HUES64 (cell line): Measurements from ENCODE around the gene SLC35C1.
A peak's percentile ranks its signal among the peaks of the same experiment; 100 is the strongest.

Source experiments
- H3K27ac ChIP-seq: 2 replicates; pipeline ENCODE4 v1.7.0; 2013; ENCODE audit warnings: low read depth, low read length, inconsistent platforms
- H3K27me3 ChIP-seq: 2 replicates; pipeline ENCODE4 v1.6.1; 2013; ENCODE audit warnings: mild to moderate bottlenecking, low read length; ENCODE audit not compliant: insufficient read depth
- H3K36me3 ChIP-seq: 2 replicates; pipeline ENCODE4 v1.6.1; 2013; ENCODE audit warnings: mild to moderate bottlenecking, low read length; ENCODE audit not compliant: insufficient read depth
- H3K4me1 ChIP-seq: 2 replicates; pipeline ENCODE4 v1.6.1; 2013; ENCODE audit warnings: mild to moderate bottlenecking, low read length, moderate library complexity; ENCODE audit not compliant: insufficient read depth
- H3K4me3 ChIP-seq: 2 replicates; pipeline ENCODE4 v1.5.1; 2013; ENCODE audit warnings: mild to moderate bottlenecking, low read length, moderate library complexity
- H3K9ac ChIP-seq: 2 replicates; pipeline ENCODE4 v1.6.1; 2013; ENCODE audit warnings: mild to moderate bottlenecking, low read depth, low read length
- H3K9me3 ChIP-seq: 2 replicates; pipeline ENCODE4 v1.6.1; 2013; ENCODE audit warnings: low read depth, low read length; ENCODE audit not compliant: insufficient read depth
- WGBS: fragments of 150-250, 120-280 bp; methylation state at CpG from one replicate; pipeline ENCODE4 v1.1.7; 2013; ENCODE audit warnings: missing lambda C conversion rate; 5-methylcytosine and 5-hydroxymethylcytosine counted together

Gene SLC35C1

DNA sequence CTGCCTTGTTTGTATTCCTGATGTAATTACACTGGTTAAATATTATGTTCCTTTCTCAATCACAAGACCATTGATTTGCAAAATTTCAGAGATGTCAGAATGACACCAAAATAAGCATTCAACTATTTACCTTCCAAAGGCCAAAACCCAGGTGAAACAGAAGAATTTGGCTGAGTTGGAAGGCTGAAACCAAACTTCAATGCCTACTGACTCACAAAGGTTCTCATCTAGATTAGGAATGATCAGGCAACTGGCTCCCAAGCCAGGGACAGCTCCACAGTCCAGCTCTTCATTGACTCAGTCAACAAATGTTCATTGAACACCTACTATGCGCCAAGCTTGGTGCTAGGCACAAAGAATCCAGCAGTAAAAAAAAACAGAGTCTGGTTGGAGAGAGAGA lies 13.4 kb upstream of the SLC35C1 start:
- H3K9ac ChIP-seq: no peak overlapping the region
- H3K36me3 ChIP-seq: no peaks in the 10 kb centered on the region
- no peak overlapping the region for H3K27ac ChIP-seq
- WGBS: 80% methylated on average over 1 of the region's 1 CpG
- no peak overlapping the region for H3K4me3 ChIP-seq
- H3K9me3 ChIP-seq: no peaks in the 10 kb centered on the region
- H3K27me3 ChIP-seq: no peaks in the 10 kb centered on the region
- no peaks in the 10 kb centered on the region for H3K4me1 ChIP-seq

DNA sequence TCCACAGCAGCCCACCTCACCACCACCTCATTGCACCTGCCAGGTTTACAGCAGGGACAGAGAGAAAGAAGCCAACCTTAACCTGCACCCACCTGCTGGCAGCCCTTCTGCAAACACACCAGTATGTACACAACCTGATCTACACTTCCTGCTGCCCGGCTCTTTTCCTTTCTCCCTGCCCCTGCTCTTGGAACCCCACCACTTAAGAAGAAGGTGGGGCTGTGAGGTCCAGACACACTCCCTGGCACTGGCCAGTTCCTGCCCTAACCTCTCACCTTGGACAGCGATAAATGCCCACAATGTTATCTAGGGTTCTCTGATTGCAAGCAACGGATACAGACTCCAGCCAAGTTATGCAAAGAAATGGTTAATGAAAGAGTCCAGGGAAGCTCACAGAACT lies 10.8 kb upstream of the SLC35C1 start:
- WGBS: 79% methylated on average over 3 of the region's 3 CpGs
- H3K27ac ChIP-seq: no peak overlapping the region
- no peaks in the 10 kb centered on the region for H3K4me1 ChIP-seq
- no peak overlapping the region for H3K4me3 ChIP-seq
- H3K9me3 ChIP-seq: no peaks in the 10 kb centered on the region
- H3K27me3 ChIP-seq: no peaks in the 10 kb centered on the region
- no peak overlapping the region for H3K9ac ChIP-seq
- H3K36me3 ChIP-seq: no peaks in the 10 kb centered on the region

DNA sequence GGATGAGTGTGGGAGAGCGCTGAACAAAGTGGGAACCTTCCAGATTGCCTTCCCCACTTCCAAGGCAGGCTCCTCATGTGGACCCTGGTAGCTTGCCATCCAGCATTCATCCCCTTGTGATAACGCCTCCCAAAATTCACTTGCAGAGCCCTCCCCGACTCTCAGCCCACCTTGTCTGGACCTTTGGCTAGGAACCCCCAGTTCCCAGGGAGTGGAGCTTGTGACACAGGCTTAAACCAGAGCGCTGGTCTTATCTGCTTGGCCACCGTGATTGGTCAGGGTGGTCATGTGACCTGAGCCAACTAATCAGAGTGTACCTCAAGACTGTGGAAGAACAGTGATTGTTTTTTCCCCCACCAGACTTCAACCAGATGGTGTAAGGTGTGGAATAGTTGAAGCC lies 9.6 kb upstream of the SLC35C1 start:
- no peaks in the 10 kb centered on the region for H3K36me3 ChIP-seq
- WGBS: 90% methylated on average over 4 of the region's 5 CpGs
- H3K9ac ChIP-seq: no peak overlapping the region
- H3K4me3 ChIP-seq: no peak overlapping the region
- no peaks in the 10 kb centered on the region for H3K27me3 ChIP-seq
- no peaks in the 10 kb centered on the region for H3K9me3 ChIP-seq
- H3K27ac ChIP-seq: no peak overlapping the region
- no peaks in the 10 kb centered on the region for H3K4me1 ChIP-seq

DNA sequence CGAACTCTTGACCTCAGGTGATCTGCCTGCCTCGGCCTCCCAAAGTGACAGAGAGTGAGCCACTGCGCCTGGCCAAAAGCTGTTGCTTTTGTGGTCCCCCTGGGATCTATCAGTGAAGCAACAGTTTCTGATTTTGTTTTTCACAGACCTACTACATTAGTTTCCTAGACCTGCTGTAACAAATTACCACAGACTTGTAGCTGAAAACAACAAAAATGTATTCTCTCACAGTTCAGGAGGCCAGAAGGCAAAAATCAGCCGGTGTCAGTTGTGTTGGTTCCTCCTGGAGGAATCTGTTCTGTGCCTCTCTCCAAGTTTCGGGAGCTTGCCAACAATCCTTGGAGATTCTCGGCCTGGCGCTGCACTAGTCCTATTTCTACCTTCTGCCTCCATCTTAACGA lies 8.5 kb upstream of the SLC35C1 start:
- Histone ChIP-seq H3K36me3 (no peaks in the 10 kb centered on the region), H3K27me3 (no peaks in the 10 kb centered on the region), H3K9ac (no peak overlapping the region), H3K9me3 (no peaks in the 10 kb centered on the region), H3K4me3 (no peak overlapping the region), H3K4me1 (no peaks in the 10 kb centered on the region), H3K27ac (no peak overlapping the region)
- WGBS: 93% methylated on average over 8 of the region's 8 CpGs

DNA sequence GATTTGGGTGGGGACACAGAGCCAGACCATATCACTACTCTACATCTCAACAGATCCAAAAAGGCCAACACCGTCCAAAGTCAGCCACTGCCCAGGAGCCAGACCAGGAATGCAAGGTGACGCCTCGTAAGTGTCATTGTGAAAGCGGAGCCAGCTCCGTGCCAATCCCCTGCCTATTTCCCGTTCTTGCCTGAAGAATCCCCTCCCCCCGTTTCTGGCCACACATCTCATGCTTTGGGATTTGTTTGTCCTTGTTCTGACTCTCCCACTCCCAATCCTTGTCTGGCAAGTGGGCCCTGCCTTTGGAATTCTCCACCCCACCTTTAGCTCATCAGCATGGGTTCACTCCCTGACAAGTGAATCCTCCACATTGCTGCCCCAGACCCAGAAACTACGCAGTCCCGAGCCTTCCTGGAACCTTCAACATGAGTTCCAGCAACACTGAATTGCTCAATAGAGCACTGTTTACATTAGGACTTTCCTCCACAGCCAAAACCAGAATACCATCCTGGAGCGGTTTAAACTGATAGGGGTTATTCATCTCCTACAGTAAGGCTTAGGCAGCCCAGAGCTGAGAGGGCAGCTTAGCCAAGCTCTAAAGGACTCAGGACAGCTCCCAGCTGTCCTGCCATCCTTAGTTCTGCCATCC lies 6.0 kb upstream of the SLC35C1 start:
- Histone ChIP-seq H3K4me3 (no peak overlapping the region), H3K27ac (no peak overlapping the region), H3K9ac (no peak overlapping the region), H3K9me3 (no peaks in the 10 kb centered on the region), H3K27me3 (peaks cover 24% of the 10 kb centered on the region), H3K36me3 (no peaks in the 10 kb centered on the region), H3K4me1 (no peaks in the 10 kb centered on the region)
- 90% methylated on average over 10 of the region's 10 CpGs for WGBS

DNA sequence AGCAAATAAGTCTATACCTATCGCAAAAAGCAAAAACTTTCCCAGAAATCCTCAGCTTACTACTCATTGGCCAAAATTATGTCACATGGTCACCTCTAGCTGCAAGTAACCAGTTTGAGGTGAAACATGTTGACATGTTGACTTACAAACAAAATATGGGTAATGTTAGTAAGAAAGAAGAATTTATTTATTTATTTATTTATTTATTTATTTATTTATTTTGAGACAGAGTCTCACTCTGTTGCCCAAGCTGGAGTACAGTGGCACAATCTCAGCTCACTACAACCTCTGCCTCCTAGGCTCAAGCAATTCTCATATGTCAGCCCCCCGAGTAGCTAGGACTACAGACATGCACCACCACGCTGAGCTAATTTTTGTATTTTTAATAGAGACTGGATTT lies 5.4 kb upstream of the SLC35C1 start:
- WGBS: 94% methylated on average over 3 of the region's 3 CpGs
- peaks cover 26% of the 10 kb centered on the region for H3K27me3 ChIP-seq
- H3K4me3 ChIP-seq: no peak overlapping the region
- no peaks in the 10 kb centered on the region for H3K9me3 ChIP-seq
- H3K27ac ChIP-seq: no peak overlapping the region
- no peaks in the 10 kb centered on the region for H3K4me1 ChIP-seq
- H3K36me3 ChIP-seq: no peaks in the 10 kb centered on the region
- H3K9ac ChIP-seq: no peak overlapping the region

DNA sequence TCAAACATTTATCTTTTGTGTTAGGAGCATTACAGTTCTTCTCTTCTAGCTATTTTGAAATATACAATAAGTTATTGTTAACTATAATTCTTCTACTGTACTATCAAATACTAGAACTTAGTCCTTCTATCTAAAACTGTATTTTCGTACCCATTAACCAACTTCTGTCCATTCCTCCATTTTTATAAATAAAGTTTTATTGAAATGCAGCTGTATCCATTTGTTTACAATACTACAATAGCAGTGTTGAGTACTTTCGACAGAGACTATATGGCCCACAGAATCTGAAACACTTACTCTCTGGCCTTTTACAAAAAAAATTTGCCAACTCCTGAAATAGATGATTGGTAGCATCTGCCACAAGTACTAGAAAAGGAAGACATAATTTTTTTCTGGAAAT lies 4.7 kb upstream of the SLC35C1 start:
- WGBS: 100% methylated on average over 1 of the region's 2 CpGs
- H3K27me3 ChIP-seq: peaks cover 26% of the 10 kb centered on the region
- H3K9me3 ChIP-seq: no peaks in the 10 kb centered on the region
- H3K4me1 ChIP-seq: no peaks in the 10 kb centered on the region
- no peak overlapping the region for H3K9ac ChIP-seq
- no peak overlapping the region for H3K4me3 ChIP-seq
- no peaks in the 10 kb centered on the region for H3K36me3 ChIP-seq
- no peak overlapping the region for H3K27ac ChIP-seq

DNA sequence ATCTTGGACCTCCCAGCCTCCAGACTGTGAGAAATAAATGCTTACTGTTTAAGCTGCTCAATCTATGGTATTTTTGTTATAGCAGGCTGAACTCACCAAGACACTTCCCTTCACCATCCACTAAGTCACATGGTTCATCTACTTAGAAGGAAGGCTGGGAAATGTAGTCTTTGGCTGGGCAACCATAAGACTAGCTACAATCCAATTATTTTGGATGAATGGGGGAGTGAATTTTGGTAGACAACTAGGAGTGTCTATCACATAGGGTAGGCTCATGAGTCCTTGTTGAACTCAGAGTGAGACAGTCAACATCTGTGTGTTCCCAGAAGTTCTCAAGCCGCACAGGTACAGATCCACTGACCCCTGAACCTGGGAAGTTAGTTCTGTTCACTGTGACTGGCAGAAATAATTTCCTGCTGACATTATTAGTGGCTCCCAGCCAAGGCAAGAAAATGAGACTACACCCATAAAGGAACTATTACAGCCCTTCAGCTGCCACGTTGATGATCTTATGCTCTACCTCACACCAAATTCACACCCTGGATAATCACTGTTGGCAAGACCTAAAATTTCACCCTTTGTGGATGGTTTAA lies 3.1 kb upstream of the SLC35C1 start:
- 87% methylated on average over 2 of the region's 2 CpGs for WGBS
- Histone ChIP-seq H3K4me3 (no peak overlapping the region), H3K9me3 (no peaks in the 10 kb centered on the region), H3K36me3 (no peaks in the 10 kb centered on the region), H3K27ac (no peak overlapping the region), H3K27me3 (peaks cover 26% of the 10 kb centered on the region), H3K4me1 (peaks cover 6% of the 10 kb centered on the region; the same call in 1 of the 2 replicates), H3K9ac (no peak overlapping the region)

DNA sequence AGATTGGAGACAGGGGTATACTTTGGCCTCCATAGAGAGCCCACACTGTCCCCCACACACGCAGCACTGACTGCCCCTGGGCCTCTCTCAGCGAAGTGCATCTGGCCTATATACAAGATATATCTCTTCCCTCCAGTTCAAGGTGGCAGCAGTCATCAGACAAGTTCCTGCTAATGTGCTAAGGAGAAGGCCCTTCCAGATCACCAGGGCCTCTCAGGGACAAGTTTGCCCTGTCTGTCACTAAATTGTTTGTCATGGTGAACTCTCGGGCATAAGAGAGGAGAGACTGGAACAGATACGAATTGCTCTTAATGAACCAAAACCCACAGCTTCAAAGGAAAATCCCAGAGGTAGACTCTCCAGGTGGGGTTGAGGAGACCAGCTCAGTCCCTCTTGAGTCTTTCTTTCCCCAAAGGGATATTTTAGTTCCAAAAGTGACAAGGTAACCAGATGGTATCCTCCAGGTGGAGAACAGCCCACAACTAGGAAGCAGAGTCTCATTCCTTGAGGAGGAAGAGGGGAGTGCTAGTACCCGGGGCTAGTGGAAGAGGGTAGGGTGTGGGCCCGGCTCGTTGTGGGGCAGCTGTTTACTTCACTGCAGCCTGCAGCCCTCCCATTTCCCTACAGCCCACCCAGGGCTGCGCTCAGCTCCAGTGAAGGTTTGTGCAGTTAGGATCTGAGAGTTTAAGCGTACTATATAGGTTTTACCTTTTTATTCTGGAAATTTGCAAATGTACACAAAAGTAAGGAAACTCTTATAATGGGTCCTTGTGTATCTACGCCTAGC lies 2.2 kb upstream of the SLC35C1 start:
- Histone ChIP-seq H3K9me3 (no peaks in the 10 kb centered on the region), H3K4me1 (peaks cover 6% of the 10 kb centered on the region; the same call in 1 of the 2 replicates), H3K4me3 (no peak overlapping the region), H3K27ac (no peak overlapping the region), H3K36me3 (no peaks in the 10 kb centered on the region), H3K27me3 (peaks cover 26% of the 10 kb centered on the region), H3K9ac (no peak overlapping the region)
- WGBS: 93% methylated on average over 8 of the region's 10 CpGs

DNA sequence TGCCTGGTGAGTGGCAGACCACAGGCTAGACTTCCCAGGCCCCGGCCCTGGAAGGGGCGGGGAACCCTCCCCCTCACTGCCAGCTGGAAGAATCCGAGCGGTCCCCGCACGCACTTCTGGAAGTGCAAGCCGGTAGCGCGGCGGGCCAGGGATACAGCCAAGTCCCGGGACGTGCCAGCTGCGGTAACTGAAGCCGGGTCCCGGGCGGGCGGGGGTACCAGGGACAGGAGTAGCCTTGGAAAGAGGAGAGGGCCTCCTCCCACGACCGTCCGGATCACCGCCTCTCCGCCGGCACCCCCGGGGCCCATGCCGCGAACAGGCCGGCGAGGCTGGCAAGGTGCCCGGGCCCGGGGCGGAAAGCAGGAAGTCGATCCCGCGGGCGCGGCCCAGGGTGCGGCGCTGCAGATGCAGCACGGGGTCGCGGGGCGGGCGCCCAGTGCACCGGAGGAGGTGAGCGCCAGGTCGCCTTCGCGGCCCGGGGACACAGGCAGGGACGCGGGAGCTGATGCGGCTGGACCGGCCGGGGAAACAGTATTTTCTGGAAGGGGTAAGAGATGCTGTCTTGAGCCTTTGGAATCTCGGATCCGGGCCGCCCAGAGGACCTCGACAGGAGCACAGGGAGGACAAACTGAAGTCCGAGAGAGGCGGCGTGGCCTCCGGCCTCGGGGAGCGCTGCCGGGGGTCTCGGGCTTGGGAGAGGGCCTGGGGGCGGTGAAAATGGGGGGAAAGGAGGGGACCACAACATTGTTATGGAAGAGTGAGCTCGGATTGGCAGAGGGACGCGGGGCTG lies 783 bp upstream of the SLC35C1 start:
- H3K4me3 ChIP-seq: peak overlapping the region; percentile 83
- H3K27ac ChIP-seq: no peak overlapping the region
- H3K9me3 ChIP-seq: no peaks in the 10 kb centered on the region
- H3K4me1 ChIP-seq: peaks cover 6% of the 10 kb centered on the region; the same call in 1 of the 2 replicates
- no peaks in the 10 kb centered on the region for H3K36me3 ChIP-seq
- H3K27me3 ChIP-seq: peaks cover 26% of the 10 kb centered on the region
- no peak overlapping the region for H3K9ac ChIP-seq
- WGBS: under 1% methylated on average over 70 of the region's 70 CpGs
